ENCODE measurements around the gene ARL6.

The ARL6 gene

DNA sequence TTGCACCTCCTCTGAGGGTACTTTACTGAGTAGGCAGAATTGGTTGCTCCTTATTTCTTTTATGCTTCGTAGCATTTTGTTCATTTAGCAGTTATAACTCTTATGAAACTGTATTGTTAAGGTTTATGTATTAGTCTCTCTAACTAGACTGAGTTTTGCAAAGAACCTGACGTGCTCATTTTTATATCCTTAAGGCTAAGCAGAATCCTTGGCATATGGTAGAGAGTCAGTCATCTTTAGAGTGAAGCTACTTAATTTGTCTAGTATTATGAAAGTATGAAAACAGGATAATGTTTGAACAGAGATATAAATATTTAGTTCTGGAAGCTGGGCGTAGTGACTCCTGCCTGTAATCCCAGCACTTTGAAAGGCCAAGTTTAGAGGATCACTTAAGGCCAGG is 77.4 kb downstream of the ARL6 start:
- no peak for TF ChIP-seq POLR2A (IDR thresholded peaks at IDR 0.05; ENCODE audit: low read depth, low read length)
- no peak for TF ChIP-seq POLR2AphosphoS5 (IDR thresholded peaks at IDR 0.05; ENCODE audit: low read depth, low read length)
- TF ChIP-seq TAF1 (IDR thresholded peaks at IDR 0.05; ENCODE audit: borderline replicate concordance, low read depth, low read length) = no peak
- FAIRE-seq (no peak), DNase-seq (ENCODE audit: insufficient read length) (no peak)

DNA sequence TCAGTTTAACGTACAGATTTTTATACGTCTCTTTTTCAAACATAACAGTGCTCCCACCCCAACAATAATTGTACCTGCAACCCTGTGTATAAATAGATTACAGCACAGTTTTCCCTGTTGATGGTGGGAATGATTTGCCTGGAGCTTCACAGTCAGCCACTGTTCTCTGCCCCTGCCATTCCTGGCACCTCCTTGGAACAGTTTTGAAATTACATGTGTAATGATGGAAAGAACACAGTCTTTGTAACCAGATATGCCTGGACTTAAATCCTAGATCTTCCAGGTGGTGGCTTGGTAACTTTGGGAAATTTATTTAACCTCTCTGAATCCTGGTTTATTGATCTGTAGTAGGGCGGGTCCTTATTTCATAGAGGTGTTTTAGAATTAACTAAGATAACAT is 84.2 kb downstream of the ARL6 start:
- TF ChIP-seq POLR2A (IDR thresholded peaks at IDR 0.05; ENCODE audit: low read depth, low read length) (no peak), TAF1 (IDR thresholded peaks at IDR 0.05; ENCODE audit: borderline replicate concordance, low read depth, low read length) (no peak), POLR2AphosphoS5 (IDR thresholded peaks at IDR 0.05; ENCODE audit: low read depth, low read length) (no peak)
- FAIRE-seq (no peak), DNase-seq (ENCODE audit: insufficient read length) (no peak)

Measured in GM12892 (cell line).